AG10803 (cell line): ENCODE results near the gene GRB10.

Experiments
- DNase-seq: peaks from one replicate; pipeline ENCODE4 v3.0.0; 2010; ENCODE audit warnings: low read depth
- H3K4me3 ChIP-seq: 2 replicates; pipeline ENCODE4 v1.5.1; 2011; ENCODE audit warnings: mild to moderate bottlenecking, low read length, control low read depth
- TF ChIP-seq, protein P1 (sequence below): conservative IDR thresholded peaks from 2 replicates; pipeline ENCODE4 v1.5.1; 2011; ENCODE audit warnings: mild to moderate bottlenecking, low read length, control low read depth, inconsistent platforms

The GRB10 gene

DNA sequence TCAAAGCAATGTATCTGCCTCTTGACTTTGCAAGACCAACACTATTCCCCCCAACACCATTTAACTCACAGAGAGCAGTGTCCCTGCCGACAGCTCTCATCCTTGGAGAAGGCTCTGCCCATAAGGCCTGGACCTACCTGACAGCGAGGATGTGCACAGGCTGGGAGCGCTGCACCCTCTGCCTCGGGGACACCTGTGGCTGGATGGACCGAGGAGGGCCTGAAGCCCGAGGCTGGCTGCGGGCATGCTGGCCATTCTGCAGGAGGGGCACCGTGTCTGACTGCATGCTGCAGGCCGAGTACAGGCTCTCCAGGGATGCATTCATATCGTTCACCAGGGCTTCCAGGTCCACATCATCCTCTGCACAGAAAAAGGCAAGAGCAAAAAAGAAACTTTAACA, 108.4 kb downstream of the GRB10 start:
- DNase-seq = no peak
- TF ChIP-seq, protein P1, sequence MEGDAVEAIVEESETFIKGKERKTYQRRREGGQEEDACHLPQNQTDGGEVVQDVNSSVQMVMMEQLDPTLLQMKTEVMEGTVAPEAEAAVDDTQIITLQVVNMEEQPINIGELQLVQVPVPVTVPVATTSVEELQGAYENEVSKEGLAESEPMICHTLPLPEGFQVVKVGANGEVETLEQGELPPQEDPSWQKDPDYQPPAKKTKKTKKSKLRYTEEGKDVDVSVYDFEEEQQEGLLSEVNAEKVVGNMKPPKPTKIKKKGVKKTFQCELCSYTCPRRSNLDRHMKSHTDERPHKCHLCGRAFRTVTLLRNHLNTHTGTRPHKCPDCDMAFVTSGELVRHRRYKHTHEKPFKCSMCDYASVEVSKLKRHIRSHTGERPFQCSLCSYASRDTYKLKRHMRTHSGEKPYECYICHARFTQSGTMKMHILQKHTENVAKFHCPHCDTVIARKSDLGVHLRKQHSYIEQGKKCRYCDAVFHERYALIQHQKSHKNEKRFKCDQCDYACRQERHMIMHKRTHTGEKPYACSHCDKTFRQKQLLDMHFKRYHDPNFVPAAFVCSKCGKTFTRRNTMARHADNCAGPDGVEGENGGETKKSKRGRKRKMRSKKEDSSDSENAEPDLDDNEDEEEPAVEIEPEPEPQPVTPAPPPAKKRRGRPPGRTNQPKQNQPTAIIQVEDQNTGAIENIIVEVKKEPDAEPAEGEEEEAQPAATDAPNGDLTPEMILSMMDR = no peak
- H3K4me3 ChIP-seq = no peak overlapping the region

DNA sequence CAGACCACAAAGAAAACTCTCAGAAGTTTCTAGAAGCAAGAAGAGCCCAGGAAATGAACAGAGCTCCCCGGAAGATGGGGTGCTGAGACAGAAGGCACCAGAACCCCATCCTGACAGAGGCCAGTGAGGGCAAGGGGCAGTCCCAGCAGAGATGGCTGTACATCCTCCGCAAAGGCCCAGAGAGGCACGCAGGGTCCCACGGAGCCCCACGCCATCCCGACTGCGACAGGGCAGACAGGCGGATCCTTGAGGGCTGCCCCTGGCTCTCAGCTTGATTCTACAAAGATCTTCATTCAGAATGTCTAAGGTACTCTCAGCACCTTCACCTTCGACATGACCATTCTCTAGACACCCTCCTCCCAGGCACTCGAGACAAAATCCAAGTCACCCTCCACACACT, 109.6 kb downstream of the GRB10 start:
- no peak for DNase-seq
- H3K4me3 ChIP-seq = no peak overlapping the region
- TF ChIP-seq, protein P1 = no peak

DNA sequence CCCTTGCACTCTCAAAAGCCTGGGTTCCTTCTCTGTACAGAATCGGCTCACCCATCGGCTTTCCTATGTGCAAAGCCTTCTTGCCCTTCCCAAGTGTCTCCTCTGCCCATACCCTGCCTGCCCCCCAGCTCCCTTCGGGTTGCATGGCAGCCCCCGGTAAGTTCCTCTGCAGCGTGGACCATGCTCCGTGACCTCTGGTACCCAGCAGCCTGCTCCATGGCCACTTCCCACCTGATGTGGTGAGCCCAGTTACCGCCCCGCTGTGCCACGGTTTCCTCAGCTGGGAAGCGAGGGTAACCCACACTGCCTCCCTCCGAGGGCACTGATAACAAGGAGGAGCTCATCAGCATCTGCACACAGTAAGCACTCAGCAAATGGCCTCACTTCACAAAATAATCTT, 110.7 kb downstream of the GRB10 start:
- TF ChIP-seq, protein P1 = no peak
- DNase-seq = no peak
- H3K4me3 ChIP-seq = no peak overlapping the region

DNA sequence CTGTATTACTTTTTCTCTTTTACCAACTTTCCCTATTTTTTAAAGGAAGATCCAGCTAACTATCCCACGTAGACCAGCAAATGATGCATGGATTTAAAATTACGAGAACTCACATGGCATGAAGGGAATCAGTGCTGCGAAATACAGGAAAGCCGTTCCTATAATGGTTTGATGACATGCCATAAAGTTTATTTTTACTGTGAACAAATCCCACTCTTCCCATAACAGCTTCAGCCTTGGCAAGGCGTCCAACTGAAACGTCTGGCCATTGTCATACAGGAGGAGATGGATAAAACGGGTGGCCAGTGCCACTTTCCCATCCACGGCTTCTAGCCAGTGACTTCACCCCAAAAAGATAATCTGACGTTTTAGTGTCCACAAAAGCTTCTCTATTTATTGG, 111.3 kb downstream of the GRB10 start:
- DNase-seq = no peak
- TF ChIP-seq, protein P1 = no peak
- H3K4me3 ChIP-seq = no peak overlapping the region

DNA sequence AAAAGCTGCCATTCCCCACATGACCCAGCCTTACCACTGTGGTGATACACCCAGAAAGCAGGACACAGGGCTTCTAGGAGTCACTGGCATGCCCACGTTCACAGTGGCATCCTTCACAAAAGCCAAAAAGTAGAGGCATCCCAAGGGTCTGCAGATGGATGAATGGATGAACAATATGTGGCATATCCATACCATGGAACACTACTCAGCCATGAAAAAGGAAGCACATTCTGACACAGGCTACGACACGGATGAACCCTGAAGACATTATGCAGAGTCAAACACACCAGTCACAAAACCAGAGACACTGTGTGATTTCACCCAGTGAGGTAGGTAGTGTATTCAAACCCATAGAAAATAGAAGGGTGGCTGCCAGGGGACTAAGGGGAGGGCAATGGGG, 112.8 kb downstream of the GRB10 start:
- no peak overlapping the region for H3K4me3 ChIP-seq
- DNase-seq = no peak
- TF ChIP-seq, protein P1 = no peak

DNA sequence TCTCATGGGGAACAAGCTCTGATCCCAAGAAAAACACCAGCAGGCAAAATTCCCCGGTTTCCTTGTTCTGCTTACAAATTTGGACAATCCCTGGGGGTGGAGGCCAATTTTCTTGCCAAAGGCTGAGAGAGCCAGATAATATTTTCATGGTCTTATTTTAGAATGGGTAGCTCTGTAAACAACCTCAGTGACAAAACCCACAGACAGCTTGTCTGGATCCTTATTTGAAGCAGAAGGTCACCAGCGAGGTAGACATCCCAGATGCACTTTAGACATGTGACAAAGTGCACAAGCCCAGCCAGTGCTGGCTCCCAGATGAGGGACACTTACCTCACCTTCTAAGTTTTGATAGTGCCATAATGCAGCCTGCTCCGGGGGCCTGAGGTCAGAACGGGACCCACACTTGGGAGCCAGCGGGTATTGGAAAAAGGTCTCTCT, 114.9 kb downstream of the GRB10 start:
- DNase-seq = no peak
- no peak overlapping the region for H3K4me3 ChIP-seq
- TF ChIP-seq, protein P1 = no peak

DNA sequence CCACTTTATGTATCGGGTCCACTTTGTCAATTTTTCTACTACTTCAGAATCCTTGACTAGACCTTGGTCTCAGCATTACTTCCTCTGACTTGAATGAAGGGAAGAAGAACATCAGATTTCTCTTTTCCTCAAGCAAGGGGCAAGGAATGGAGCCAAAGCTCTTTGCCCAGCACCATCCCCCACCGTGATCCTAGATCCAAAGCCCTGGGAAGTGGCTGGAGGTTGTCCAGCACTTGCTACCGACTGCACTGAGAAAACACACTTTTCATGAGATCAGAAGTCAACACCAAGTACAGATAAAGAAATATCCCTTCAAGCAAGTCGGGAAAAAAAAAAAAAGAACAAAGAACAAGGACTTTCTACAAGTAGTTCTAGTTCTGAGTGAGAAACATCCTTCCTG, 115.4 kb downstream of the GRB10 start:
- TF ChIP-seq, protein P1 = no peak
- no peak for DNase-seq
- no peak overlapping the region for H3K4me3 ChIP-seq
